ENCODE data around the gene FRMD1. TPM values are rescaled to one million over a fixed set of nuclear protein-coding genes. Genes with fewer than 3 reads are reported as not detected.

The FRMD1 gene
- total RNA-seq, 2 experiments from 2014 or later = not detected

DNA sequence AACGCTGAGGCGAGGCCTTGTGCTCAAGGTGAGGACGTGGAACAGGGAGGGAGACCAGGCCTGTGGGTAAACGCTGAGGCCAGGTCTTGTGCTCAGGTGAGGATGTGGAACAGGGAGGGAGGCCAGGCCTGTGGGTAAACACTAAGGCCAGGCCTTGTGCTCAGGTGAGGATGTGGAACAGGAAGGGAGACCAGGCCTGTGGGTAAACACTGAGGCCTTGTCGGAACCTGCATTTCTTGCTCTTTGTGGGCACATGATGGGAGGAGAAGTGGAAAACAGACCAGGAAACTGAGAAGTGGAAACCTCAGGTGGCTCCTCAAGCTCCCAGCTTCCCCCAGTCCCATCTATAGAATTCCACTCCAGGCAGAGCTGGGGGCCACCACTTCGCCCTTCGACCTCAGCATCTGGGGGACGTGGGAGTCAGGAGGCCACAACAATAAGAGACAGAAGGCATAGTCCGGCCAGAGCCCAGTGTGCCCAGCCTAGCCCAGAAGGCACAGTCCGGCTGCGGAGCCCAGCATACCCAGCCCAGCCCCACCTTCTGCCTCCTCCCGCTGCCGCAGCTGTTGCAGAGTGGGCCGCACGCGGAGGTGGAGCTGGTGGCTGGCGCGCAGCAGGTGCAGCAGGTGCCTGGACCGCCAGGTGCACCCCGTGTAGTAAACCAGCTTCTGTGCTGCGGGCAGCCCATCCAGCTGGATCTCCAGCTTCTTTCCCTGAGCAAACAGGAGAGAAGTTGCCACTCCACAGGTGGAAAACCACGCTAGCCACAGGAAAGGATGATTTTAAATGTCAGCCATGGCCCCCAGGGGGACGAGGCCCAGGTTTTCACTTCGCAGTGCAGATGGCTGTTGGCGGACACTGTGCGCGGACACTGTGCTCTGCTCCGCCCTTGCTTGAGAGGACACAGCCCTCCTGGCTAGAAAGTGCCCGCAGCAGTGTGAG, 17.5 kb downstream of the FRMD1 start:
- no peak overlapping the region for H3K27ac ChIP-seq (ENCODE audit: low read depth in 1 of 2, low read length in 2 of 2)
- TF ChIP-seq, protein P1, sequence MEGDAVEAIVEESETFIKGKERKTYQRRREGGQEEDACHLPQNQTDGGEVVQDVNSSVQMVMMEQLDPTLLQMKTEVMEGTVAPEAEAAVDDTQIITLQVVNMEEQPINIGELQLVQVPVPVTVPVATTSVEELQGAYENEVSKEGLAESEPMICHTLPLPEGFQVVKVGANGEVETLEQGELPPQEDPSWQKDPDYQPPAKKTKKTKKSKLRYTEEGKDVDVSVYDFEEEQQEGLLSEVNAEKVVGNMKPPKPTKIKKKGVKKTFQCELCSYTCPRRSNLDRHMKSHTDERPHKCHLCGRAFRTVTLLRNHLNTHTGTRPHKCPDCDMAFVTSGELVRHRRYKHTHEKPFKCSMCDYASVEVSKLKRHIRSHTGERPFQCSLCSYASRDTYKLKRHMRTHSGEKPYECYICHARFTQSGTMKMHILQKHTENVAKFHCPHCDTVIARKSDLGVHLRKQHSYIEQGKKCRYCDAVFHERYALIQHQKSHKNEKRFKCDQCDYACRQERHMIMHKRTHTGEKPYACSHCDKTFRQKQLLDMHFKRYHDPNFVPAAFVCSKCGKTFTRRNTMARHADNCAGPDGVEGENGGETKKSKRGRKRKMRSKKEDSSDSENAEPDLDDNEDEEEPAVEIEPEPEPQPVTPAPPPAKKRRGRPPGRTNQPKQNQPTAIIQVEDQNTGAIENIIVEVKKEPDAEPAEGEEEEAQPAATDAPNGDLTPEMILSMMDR (IDR thresholded peaks at IDR 0.05) = no peak
- intact Hi-C loops (cut with DNase I, micrococcal nuclease) = no loop called here

DNA sequence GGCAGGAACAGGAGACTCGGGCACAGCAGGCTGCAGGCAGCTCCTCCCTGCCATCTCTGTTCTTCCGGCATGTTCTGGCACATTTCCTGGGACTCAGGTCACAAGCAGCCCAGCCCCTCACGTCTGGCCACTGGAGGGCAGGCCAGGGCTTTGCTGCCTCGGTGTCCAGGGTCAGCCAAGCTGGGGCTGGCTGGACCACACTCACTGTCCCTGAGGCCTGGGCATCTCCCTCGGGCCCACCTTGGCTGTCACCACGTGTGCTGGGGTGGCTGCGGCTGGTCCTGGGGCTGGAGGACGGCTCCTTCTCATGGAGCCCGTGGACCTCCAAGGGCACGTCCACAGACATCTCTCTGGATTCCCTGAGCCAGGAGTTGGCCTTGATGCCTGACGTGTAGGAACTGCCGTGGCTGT, 18.5 kb downstream of the FRMD1 start:
- Mint-ChIP-seq H3K9me3 (no peaks in the 10 kb centered on the region), H3K4me1 (ENCODE audit: low read depth) (no peaks in the 10 kb centered on the region), H3K27ac (no peak overlapping the region), H3K27me3 (no peaks in the 10 kb centered on the region), H3K36me3 (ENCODE audit: low read depth) (no peaks in the 10 kb centered on the region), H3K4me3 (no peak overlapping the region)
- intact Hi-C loops (cut with DNase I, micrococcal nuclease) = no loop called here
- H3K27me3 ChIP-seq (ENCODE audit: control insufficient read depth in 1 of 2, insufficient read depth in 2 of 2, low read length in 2 of 2) = no peaks in the 10 kb centered on the region
- ChIA-PET CTCF (no interaction called here), POLR2A (no interaction called here)
- no peaks in the 10 kb centered on the region for H3K36me3 ChIP-seq (ENCODE audit: insufficient read depth, low read length)
- DNase-seq = no peak
- no peak for ATAC-seq (ENCODE audit: poor library complexity)
- peaks cover 0 to 7% of the 10 kb centered on the region in 2 experiments for H3K9me3 ChIP-seq (ENCODE audit: control insufficient read depth in 1 of 2, insufficient read depth in 1 of 2, low read length in 2 of 2)
- H3K4me1 ChIP-seq (ENCODE audit: insufficient read depth, low read length) = no peaks in the 10 kb centered on the region
- no peak overlapping the region for H3K27ac ChIP-seq (ENCODE audit: low read depth in 1 of 2, low read length in 2 of 2)
- TF ChIP-seq, protein P1 (IDR thresholded peaks at IDR 0.05) = no peak
- H3K4me3 ChIP-seq (ENCODE audit: low read length) = no peak overlapping the region

More for the DNA sequence above, 17.5 kb downstream of the FRMD1 start:
- H3K27me3 ChIP-seq (ENCODE audit: control insufficient read depth in 1 of 2, insufficient read depth in 2 of 2, low read length in 2 of 2) = no peaks in the 10 kb centered on the region
- Mint-ChIP-seq H3K4me1 (ENCODE audit: low read depth) (no peaks in the 10 kb centered on the region), H3K9me3 (no peaks in the 10 kb centered on the region), H3K36me3 (ENCODE audit: low read depth) (no peaks in the 10 kb centered on the region), H3K27me3 (no peaks in the 10 kb centered on the region), H3K27ac (no peak overlapping the region), H3K4me3 (no peak overlapping the region)
- H3K9me3 ChIP-seq (ENCODE audit: control insufficient read depth in 1 of 2, insufficient read depth in 1 of 2, low read length in 2 of 2) = peaks cover 0 to 7% of the 10 kb centered on the region in 2 experiments
- no peaks in the 10 kb centered on the region for H3K4me1 ChIP-seq (ENCODE audit: insufficient read depth, low read length)
- POLR2A ChIA-PET = no interaction called here
- no peaks in the 10 kb centered on the region for H3K36me3 ChIP-seq (ENCODE audit: insufficient read depth, low read length)
- DNase-seq (no peak), ATAC-seq (ENCODE audit: poor library complexity) (no peak)
- H3K4me3 ChIP-seq (ENCODE audit: low read length) = no peak overlapping the region
- CTCF ChIA-PET = no interaction called here

DNA sequence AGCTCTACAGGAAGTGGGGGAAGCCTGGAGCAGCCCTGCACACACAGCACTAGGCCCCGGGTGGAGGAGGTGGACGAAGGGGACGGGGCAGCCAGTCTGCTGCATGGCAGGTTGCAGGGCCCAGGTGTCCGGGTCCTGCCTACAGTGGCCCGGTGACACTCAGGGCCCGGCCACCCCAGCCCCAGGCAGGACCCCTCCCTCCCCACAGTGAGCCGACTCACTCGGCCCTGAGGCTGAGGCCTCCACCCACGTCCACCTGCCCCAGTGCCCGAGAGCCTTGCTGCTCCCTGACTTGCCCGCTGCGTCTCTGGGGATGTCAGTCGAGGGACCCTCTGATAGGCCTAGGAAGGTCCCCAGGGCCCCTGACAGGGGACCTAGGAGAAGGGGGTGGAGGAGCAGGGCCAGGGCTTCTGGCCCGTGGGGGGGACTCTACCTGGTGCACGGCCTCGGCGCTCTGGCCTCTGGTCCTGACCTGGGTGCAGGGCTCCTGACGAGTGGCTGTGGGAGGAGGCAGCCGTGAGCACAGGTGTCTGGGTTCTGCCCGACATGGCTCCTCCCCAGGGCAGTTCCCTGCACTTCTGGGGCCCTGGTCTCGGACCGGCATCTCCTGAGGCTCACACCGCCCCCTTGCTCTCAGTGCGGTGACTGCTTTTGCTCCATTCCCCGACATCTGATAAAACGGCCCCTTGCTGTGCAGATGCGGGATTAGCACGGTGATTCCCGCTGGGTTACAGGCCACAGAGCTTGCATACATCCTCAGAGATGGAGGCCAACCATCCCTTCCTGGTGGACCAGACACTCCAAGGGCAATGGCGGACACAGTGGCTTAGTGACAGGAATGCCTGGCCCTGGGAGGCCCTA, 20.1 kb downstream of the FRMD1 start:
- Histone ChIP-seq H3K9me3 (ENCODE audit: control insufficient read depth in 1 of 2, insufficient read depth in 1 of 2, low read length in 2 of 2) (no peaks in the 10 kb centered on the region), H3K4me3 (ENCODE audit: low read length) (no peak overlapping the region), H3K27me3 (ENCODE audit: control insufficient read depth in 1 of 2, insufficient read depth in 2 of 2, low read length in 2 of 2) (no peaks in the 10 kb centered on the region), H3K4me1 (ENCODE audit: insufficient read depth, low read length) (no peaks in the 10 kb centered on the region), H3K27ac (ENCODE audit: low read depth in 1 of 2, low read length in 2 of 2) (no peak overlapping the region), H3K36me3 (ENCODE audit: insufficient read depth, low read length) (no peaks in the 10 kb centered on the region)
- H3K36me3 Mint-ChIP-seq (ENCODE audit: low read depth) = no peaks in the 10 kb centered on the region
- ChIA-PET POLR2A (no interaction called here), CTCF (no interaction called here)
- intact Hi-C loops (cut with DNase I, micrococcal nuclease) = no loop called here
- H3K9me3 Mint-ChIP-seq = no peaks in the 10 kb centered on the region
- no peak overlapping the region for H3K27ac Mint-ChIP-seq
- DNase-seq (no peak), ATAC-seq (ENCODE audit: poor library complexity) (no peak)
- H3K4me1 Mint-ChIP-seq (ENCODE audit: low read depth) = no peaks in the 10 kb centered on the region
- no peaks in the 10 kb centered on the region for H3K27me3 Mint-ChIP-seq
- TF ChIP-seq, protein P1 (IDR thresholded peaks at IDR 0.05) = no peak
- H3K4me3 Mint-ChIP-seq = no peak overlapping the region

Measured in CD4-positive, alpha-beta T cell (primary cell).